ENCODE results near the gene RGL1.
A peak's percentile ranks its signal among the peaks of the same experiment; 100 is the strongest.

The RGL1 gene

DNA sequence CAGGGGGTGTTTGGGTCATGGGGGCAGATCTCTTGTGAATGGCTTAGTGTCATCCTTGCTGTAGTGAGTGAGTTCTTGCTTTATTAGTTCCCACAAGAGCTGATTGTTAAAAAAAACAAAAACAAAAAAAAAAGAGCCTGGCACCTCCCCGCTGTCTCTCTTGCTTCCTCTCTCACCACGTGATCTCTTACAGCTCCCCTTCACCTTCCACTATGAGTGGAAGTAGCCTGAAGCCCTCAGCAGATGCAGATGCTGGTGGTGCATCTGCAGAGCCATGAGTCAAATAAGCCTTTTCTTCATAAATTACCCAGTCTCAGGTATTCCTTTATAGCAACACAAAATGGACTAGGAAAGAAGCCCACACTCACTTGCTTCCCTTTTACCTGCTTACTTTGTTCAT is 17.2 kb upstream of the RGL1 start:
- DNase-seq = no peak

DNA sequence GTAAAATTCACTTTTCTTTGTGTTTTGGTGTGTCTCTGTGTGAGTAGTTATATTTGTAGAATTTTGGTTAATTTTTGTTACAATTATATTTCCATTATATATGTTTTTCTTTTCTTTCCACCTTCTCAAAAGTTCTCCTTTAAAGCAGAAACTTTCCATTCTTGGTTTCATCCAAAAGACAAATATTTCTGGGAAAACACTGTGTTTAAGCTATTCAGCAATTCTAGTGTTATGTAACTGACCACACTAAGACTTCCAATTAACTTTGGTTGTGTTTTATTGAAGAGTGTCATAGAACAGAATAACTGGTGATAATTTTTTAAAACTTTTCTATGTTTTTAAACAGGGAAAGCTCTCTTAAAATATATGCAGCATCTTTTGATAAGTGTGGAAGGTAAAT is 13.6 kb upstream of the RGL1 start:
- DNase-seq = no peak

DNA sequence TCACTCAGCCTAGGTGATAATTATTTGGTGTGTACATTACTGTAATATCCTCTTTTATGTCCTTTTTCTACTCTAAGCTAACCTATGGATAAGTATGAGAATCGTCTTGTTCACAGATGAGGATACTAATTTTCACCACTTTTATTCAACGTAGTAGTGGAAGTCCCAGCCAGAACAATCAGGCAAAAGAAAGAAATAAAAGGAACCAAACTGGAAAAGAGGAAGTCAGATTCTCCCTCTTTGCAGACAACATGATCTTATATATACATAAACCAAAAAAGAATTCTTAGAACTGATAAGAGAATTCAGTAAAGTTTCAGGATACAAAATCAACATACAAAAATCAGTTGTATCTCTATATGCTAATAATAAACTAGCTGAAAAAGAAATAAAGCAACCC is 12.6 kb upstream of the RGL1 start:
- DNase-seq = no peak

DNA sequence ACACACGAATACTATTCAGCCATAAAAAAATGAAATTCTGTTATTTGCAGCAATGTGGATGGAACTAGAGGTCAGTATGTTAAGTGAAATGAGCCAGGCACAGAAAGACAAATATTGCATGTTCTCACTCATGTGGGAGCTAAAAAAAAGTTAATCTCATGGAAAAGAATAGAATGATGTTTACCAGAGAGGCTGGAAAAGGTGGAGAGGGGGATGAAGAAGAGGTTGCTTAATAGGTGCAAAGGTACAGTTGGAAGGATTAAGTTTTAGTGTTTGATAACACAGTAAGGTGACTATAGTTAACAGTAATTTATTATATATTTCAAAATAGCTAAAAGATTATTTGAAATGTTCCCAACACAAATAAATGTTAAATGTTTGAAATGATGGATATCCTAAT is 10.8 kb upstream of the RGL1 start:
- DNase-seq = no peak

GRCh38 chr1:183800449-183800848 is 4.5 kb upstream of the RGL1 start:
- DNase-seq = no peak

GRCh38 chr1:183801649-183802048 is 3.3 kb upstream of the RGL1 start:
- no peak for DNase-seq

GRCh38 chr1:183804387-183804786 is 533 bp upstream of the RGL1 start:
- DNase-seq = no peak

DNA sequence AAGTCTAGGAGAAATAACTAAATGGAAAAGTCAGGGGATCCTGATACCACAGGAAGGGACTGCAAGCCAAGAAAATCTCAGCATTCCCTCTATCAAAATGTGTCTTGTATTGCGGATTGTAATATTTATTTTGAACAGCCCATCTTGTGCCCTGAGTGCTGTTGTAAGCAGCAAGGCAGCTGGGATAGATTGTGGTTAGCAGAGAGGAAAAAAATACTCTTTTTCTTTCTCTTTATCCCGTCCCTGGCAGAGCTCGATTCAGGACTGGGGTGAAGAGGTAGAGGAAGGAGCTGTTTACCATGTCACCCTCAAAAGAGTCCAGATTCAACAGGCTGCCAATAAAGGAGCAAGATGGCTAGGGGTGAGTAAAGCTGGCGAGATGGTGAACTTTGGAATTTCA is 1.2 kb downstream of the RGL1 start:
- no peak for DNase-seq

DNA sequence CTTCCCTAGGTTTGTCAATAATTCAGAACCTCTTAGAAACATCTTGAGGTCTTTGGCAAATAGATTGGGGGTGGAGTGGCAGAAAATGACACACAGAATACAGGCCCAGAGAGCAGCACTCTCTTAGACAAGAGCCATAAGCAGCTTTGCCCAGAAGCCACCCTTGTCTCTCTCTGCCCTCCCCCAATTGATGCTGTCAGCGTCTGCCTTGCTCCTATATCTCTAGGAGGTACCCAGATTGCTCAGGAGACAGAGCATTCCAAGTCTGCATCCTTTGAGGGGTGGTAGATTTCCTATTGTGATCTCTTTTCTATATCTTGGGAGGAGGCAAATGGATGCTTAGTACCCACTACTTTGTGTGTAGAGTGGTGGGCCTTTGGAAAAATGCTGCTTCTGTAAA is 1.8 kb downstream of the RGL1 start:
- no peak for DNase-seq

DNA sequence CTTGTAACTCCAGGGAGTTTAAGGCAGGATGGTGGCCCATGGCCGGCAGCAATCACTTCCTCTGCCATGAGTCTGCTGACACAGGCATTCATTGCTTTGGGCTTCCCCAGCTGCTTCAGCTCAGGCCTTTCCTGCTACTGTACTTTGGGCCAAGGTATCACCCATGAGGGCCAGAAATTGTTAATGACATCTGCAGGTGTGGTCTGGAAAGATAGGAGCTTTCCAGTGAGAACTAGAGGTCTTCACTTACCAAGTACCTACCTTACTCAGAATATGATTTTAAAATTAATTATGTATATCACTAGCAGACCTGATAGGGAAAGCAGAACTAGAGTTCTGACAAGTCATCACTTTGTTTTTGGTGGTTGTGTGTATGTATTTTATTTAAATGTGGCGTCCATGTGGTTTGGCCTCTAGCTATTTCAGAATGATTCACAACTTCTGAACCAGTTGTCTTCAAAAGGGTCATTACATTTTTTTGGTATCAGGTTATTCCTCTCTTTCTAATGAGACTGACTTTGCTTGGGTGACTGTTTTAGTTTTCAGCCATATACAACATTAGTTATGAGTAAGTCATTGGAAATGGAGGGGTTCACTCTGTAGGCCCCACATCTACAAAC is 2.7 kb downstream of the RGL1 start:
- peak; percentile 29 for DNase-seq

- DNase-seq = no peak
Observed at GRCh38 chr1:183808296-183809027, 3.5 kb downstream of the RGL1 start.

GRCh38 chr1:183810121-183810520 is 5.2 kb downstream of the RGL1 start:
- no peak for DNase-seq

GRCh38 chr1:183810756-183811544 is 6.0 kb downstream of the RGL1 start:
- DNase-seq = no peak

- no peak for DNase-seq
Observed at GRCh38 chr1:183812128-183812527, 7.2 kb downstream of the RGL1 start.

DNA sequence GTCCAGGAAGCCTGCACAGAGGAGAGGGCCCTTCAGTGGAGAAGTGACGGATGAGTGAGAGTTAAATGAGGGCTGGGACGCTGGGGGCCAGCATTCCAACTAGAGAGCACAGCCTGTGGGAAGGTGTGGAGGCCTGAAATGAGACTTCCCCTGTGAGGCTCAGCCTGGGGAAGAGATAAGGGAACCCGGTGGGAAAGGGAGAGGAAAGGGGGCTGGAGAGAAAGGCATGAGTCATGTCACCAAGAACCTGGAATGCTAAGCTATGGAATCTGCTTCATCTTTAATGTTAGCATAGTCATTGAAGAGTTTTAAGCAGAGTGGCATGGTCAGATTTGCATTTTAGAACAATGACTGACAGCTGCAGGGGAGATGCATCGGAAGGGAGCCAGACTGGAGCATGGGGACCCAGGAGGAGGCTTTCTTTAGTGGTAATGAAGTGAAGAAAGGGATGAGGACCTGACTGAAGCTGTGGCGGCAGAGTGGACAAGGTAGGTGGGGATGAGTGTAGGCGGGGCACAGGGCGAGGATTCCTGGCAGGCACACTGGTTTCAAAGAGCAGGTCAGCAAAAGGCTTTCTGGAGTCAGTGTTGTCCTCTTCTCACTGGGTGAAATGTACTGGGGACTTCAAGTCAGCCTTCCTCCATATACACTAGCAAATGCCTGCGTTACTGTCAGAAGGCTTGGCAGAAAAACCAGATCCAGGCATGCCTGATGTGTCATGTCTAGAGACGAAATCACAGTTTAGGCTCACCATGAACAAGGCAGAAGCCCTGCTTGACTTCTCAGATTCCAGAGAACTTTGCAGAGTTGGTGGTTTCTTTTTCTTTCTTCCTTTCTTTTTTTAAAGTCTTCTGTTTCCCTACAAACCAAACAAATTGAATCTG is 8.0 kb downstream of the RGL1 start:
- DNase-seq = no peak

- no peak for DNase-seq
Observed at GRCh38 chr1:183814121-183814681, 9.3 kb downstream of the RGL1 start.

- DNase-seq = no peak
Observed at GRCh38 chr1:183816110-183816509, 11.2 kb downstream of the RGL1 start.

DNA sequence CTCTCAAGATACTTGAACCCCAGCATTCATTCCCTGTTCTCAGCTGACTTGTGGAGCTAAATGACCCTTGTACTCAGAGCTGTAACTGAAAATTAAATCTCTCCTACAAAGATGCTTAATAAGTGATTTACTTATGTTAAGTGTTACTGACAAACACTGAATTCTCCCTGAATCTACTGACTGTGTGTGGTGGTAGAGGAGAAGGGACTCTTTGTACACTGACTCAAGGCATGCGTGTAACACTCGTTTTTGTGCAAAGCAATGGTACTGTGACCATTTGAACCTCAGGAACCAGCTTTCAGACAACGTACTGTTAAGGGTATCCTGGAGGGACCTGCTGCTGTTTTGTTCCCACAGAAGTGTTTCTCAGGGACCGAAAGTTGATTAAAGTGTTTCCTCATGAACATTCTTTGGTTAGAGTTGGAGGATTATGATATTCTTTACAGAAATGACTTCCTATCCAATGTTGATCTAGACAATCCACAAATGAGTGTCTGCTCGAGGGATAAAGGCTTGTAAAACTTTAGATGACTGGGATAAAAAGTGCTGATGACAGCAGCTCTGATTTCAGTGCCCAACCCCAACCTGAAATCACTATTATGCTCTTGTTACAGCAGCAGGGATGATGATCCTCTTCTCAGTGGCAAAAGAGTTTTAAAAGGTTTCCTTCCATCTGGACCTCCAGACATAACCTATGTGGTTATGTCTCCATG is 12.8 kb downstream of the RGL1 start:
- DNase-seq = no peak

DNA sequence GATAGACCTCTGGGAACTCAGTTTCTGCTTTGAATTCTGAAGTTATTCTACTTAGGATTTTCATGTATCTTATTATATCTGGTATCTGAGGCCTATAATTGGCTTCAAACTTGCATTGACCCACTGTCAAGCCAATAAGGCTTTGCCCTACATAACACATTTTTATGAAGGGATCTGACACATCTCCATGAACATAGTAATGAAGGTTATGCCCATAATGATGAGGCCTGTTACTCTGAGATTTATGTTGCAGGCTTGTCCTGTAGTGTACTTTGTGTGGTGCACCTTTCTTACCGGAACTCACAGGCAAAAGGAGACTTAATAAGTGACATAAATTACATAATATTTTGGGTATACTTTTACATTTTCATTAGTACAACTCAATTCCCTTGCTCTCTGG is 14.1 kb downstream of the RGL1 start:
- no peak for DNase-seq

- no peak for DNase-seq
Observed at GRCh38 chr1:183821309-183821888, 16.5 kb downstream of the RGL1 start.

- no peak for DNase-seq
Observed at GRCh38 chr1:183821889-183822611, 17.1 kb downstream of the RGL1 start.
